Smooth muscle cell (in vitro differentiated cells): ENCODE data around the gene NCEH1. TPM values are rescaled to one million over a fixed set of nuclear protein-coding genes. Genes with fewer than 3 reads are reported as not detected.
"Not testable (repeated sequence)": the region's sequence is repeated elsewhere in the genome, so short reads cannot be mapped to it uniquely, and the experiment has no call there.

Experiments
- DNase-seq: peaks from one replicate; lab custom pipeline; 2025; ENCODE audit not compliant: unreplicated experiment; lab: John Stamatoyannopoulos, UW
- H2AFZ ChIP-seq: fragments of 200-600 bp; sonication (generic); 2 replicates; pipeline ENCODE4 v1.6.0; 2016; ENCODE audit warnings: antibody characterized with exemption, low read depth, mild to moderate bottlenecking
- H3F3A ChIP-seq: fragments of 200-600 bp; sonication (generic); 2 replicates; pipeline ENCODE4 v1.6.0; 2017; ENCODE audit warnings: antibody characterized with exemption, low read depth
- H3K27ac ChIP-seq: fragments of 200-600 bp; sonication (generic); 2 replicates; pipeline ENCODE4 v1.5.1; 2016; ENCODE audit warnings: low read depth, mild to moderate bottlenecking
- H3K27me3 ChIP-seq: fragments of 200-600 bp; sonication (generic); 2 replicates; pipeline ENCODE4 v1.6.1; 2016; ENCODE audit warnings: low read depth, mild to moderate bottlenecking
- H3K36me3 ChIP-seq: fragments of 200-600 bp; sonication (generic); 2 replicates; pipeline ENCODE4 v1.5.1; 2016; ENCODE audit warnings: low read depth
- H3K4me1 ChIP-seq: fragments of 200-600 bp; sonication (generic); 2 replicates; pipeline ENCODE4 v1.5.1; 2016; ENCODE audit warnings: low read depth
- H3K4me2 ChIP-seq: fragments of 200-600 bp; sonication (generic); 2 replicates; pipeline ENCODE4 v1.6.0; 2016; ENCODE audit warnings: mild to moderate bottlenecking
- H3K4me3 ChIP-seq: fragments of 200-600 bp; sonication (generic); 2 replicates; pipeline ENCODE4 v1.5.1; 2016; ENCODE audit warnings: mild to moderate bottlenecking
- H3K79me2 ChIP-seq: fragments of 200-600 bp; sonication (generic); 2 replicates; pipeline ENCODE4 v1.6.0; 2016; ENCODE audit warnings: low read depth, mild to moderate bottlenecking
- H3K9ac ChIP-seq: fragments of 200-600 bp; sonication (generic); 2 replicates; pipeline ENCODE4 v1.6.0; 2016; ENCODE audit warnings: low read depth
- H3K9me3 ChIP-seq: fragments of 200-600 bp; sonication (generic); replicated peaks from 2 replicates; pipeline ENCODE4 v1.5.1; 2016; ENCODE audit warnings: low read depth
- H4K20me1 ChIP-seq: fragments of 200-600 bp; sonication (generic); 2 replicates; pipeline ENCODE4 v1.6.0; 2016; ENCODE audit warnings: low read depth
- WGBS: methylation state at CpG from one replicate; pipeline ENCODE4 v1.1.7; 2016; ENCODE audit warnings: low lambda C conversion rate; 5-methylcytosine and 5-hydroxymethylcytosine counted together
- polyA plus RNA-seq: library from polyadenylated mRNA; unstranded; fragments of >200 nt; fragmentation: Nextera tagmentation; extraction: Ambion mirVana; gene quantifications from 2 replicates; pipeline ENCODE4 v1.2.1, GENCODE V29; 2016
- total RNA-seq: library from RNA; depleted of rRNA; stranded (reverse); fragments of >200 nt; gene quantifications from 2 replicates; pipeline ENCODE4 v1.2.3, GENCODE V29; 2014
- TF ChIP-seq, protein P1 (sequence below): fragments of 200-600 bp; sonication (generic); IDR thresholded peaks from 2 replicates; pipeline ENCODE4 v1.5.1; 2017; ENCODE audit warnings: borderline replicate concordance, mild to moderate bottlenecking, antibody characterized with exemption; ENCODE audit not compliant: insufficient read depth, poor library complexity, severe bottlenecking

Gene NCEH1
- total and polyA plus RNA-seq, 2 experiments from 2014 or later, result 1.9 to 5.3 TPM

DNA sequence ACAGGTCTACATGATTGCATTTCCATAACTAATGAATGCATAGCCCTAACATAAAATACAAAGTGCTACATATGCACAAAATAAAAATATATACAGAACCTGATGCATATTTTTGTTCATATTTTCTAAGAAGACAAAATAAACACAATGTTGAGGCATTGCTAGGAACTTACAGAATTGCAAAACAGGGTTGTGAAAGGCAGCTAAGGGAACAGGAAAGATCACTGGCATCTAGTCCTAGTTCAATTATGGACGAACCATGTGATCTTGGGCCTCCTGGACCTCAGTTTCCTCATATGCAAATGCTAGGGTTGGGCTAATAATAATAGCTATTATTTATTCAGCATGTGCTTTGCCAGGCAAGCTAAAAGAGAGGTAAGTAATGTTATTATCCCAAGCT lies 15.5 kb upstream of the NCEH1 start:
- no peaks in the 10 kb centered on the region for H3K79me2 ChIP-seq
- H3K27me3 ChIP-seq, result no peaks in the 10 kb centered on the region
- H3F3A ChIP-seq, result no peaks in the 10 kb centered on the region
- no peak overlapping the region for H3K4me3 ChIP-seq
- 77% methylated on average over 1 of the region's 1 CpG for WGBS
- no peak overlapping the region for H2AFZ ChIP-seq
- TF ChIP-seq, protein P1, sequence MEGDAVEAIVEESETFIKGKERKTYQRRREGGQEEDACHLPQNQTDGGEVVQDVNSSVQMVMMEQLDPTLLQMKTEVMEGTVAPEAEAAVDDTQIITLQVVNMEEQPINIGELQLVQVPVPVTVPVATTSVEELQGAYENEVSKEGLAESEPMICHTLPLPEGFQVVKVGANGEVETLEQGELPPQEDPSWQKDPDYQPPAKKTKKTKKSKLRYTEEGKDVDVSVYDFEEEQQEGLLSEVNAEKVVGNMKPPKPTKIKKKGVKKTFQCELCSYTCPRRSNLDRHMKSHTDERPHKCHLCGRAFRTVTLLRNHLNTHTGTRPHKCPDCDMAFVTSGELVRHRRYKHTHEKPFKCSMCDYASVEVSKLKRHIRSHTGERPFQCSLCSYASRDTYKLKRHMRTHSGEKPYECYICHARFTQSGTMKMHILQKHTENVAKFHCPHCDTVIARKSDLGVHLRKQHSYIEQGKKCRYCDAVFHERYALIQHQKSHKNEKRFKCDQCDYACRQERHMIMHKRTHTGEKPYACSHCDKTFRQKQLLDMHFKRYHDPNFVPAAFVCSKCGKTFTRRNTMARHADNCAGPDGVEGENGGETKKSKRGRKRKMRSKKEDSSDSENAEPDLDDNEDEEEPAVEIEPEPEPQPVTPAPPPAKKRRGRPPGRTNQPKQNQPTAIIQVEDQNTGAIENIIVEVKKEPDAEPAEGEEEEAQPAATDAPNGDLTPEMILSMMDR, result no peak
- no peak for DNase-seq
- no peak overlapping the region for H3K4me2 ChIP-seq
- H3K4me1 ChIP-seq, result no peaks in the 10 kb centered on the region
- no peaks in the 10 kb centered on the region for H3K36me3 ChIP-seq
- no peak overlapping the region for H3K9ac ChIP-seq
- no peak overlapping the region for H3K27ac ChIP-seq
- no peaks in the 10 kb centered on the region for H4K20me1 ChIP-seq
- no peaks in the 10 kb centered on the region for H3K9me3 ChIP-seq

- not testable (repeated sequence) for H3K27me3 ChIP-seq, H3K4me2 ChIP-seq, H3K9me3 ChIP-seq, H3K4me3 ChIP-seq, H3K4me1 ChIP-seq, H3K9ac ChIP-seq, H2AFZ ChIP-seq, H3F3A ChIP-seq, H3K36me3 ChIP-seq, H4K20me1 ChIP-seq, H3K27ac ChIP-seq, H3K79me2 ChIP-seq, DNase-seq
- 78% methylated on average over 8 of the region's 8 CpGs for WGBS
Measured at GRCh38 chr3:172722536-172723040, 11.7 kb upstream of the NCEH1 start.

- H3K36me3 ChIP-seq, result no peaks in the 10 kb centered on the region
- H3K4me2 ChIP-seq, result no peak overlapping the region
- no peaks in the 10 kb centered on the region for H3K4me1 ChIP-seq
- no peaks in the 10 kb centered on the region for H3K27me3 ChIP-seq
- no peak overlapping the region for H3K27ac ChIP-seq
- no peak overlapping the region for H2AFZ ChIP-seq
- no peaks in the 10 kb centered on the region for H3F3A ChIP-seq
- no peaks in the 10 kb centered on the region for H3K79me2 ChIP-seq
- 88% methylated on average over 4 of the region's 4 CpGs for WGBS
- H3K9me3 ChIP-seq, result no peaks in the 10 kb centered on the region
- H3K9ac ChIP-seq, result no peak overlapping the region
- no peak overlapping the region for H3K4me3 ChIP-seq
- no peak for DNase-seq
- no peaks in the 10 kb centered on the region for H4K20me1 ChIP-seq
- TF ChIP-seq, protein P1, result no peak
Measured at GRCh38 chr3:172717493-172718088, 6.7 kb upstream of the NCEH1 start.

DNA sequence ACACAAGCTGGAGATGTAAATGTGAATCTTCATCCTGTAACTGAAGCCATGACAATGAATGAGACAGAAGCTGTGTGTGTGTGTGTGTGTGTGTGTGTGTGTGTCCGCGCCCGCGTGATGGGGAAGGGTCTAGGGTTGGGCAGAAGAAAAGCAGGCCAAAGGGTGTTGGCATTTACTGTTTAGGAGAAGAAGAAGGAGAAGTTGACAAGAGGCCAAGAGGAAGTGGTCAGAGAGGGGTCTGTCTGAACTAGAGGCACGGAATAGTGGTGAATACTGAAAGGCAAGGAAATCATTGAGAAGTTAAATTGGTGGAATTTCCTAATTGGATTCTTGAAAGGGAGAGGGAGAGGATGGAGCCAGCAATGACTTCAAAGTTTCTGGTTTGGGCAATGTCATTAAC lies 5.6 kb upstream of the NCEH1 start:
- Histone ChIP-seq H2AFZ (no peak overlapping the region), H3K27me3 (no peaks in the 10 kb centered on the region)

More for the DNA sequence above, 5.6 kb upstream of the NCEH1 start:
- Histone ChIP-seq H3K4me1 (no peaks in the 10 kb centered on the region), H3K27ac (no peak overlapping the region), H3K4me2 (no peak overlapping the region), H3K36me3 (no peaks in the 10 kb centered on the region), H3K79me2 (no peaks in the 10 kb centered on the region), H3K9me3 (no peaks in the 10 kb centered on the region), H3K4me3 (no peak overlapping the region), H3K9ac (no peak overlapping the region), H3F3A (peaks cover 4% of the 10 kb centered on the region), H4K20me1 (no peaks in the 10 kb centered on the region)
- 89% methylated on average over 5 of the region's 5 CpGs for WGBS
- TF ChIP-seq, protein P1, result no peak
- DNase-seq, result no peak
